Neural crest cell (in vitro differentiated cells): ENCODE results near the gene CAPN9. TPM values are rescaled to one million over a fixed set of nuclear protein-coding genes. Genes with fewer than 3 reads are reported as not detected.

ENCODE experiments used
- DNase-seq: peaks from one replicate; pipeline ENCODE4 v3.0.0; 2021; ENCODE audit warnings: low read depth, mixed read lengths, low spot score
- H3K27ac Mint-ChIP-seq: one replicate; pipeline ENCODE4 v1.8.0; 2021; ENCODE audit warnings: mild to moderate bottlenecking, mixed read lengths; ENCODE audit not compliant: unreplicated experiment
- H3K27me3 Mint-ChIP-seq: 2 replicates; pipeline ENCODE4 v1.8.0; 2021; ENCODE audit warnings: low read depth, mild to moderate bottlenecking, mixed read lengths
- H3K36me3 Mint-ChIP-seq: 2 replicates; pipeline ENCODE4 v1.8.0; 2021; ENCODE audit warnings: low read depth, mild to moderate bottlenecking, mixed read lengths
- H3K4me1 Mint-ChIP-seq: 2 replicates; pipeline ENCODE4 v1.8.0; 2021; ENCODE audit warnings: mixed read lengths
- H3K4me3 Mint-ChIP-seq: one replicate; pipeline ENCODE4 v1.8.0; 2021; ENCODE audit warnings: mild to moderate bottlenecking, mixed read lengths
- H3K9me3 Mint-ChIP-seq: 2 replicates; pipeline ENCODE4 v1.8.0; 2021; ENCODE audit warnings: mixed read lengths
- CTCF ChIP-seq: fragments of 200-600 bp; sonication (generic); conservative IDR thresholded peaks from 2 replicates; pipeline ENCODE4 v1.5.0; 2021; ENCODE audit warnings: antibody characterized with exemption, mild to moderate bottlenecking
- total RNA-seq: library from RNA; stranded (reverse); gene quantifications from 2 replicates; pipeline ENCODE4 v1.2.1, GENCODE V29; 2021

Gene CAPN9
- total RNA-seq, 1 donor from 2014 or later: 4.0 TPM

- H3K4me3 Mint-ChIP-seq: no peak overlapping the region
- no peaks in the 10 kb centered on the region for H3K27me3 Mint-ChIP-seq
- peak overlapping the region; percentile 28 for H3K27ac Mint-ChIP-seq
These were observed 42.8 kb downstream of the CAPN9 start for GRCh38 chr1:230790026-230790425.

GRCh38 chr1:230791986-230792564 lies 44.9 kb downstream of the CAPN9 start:
- no peak overlapping the region for H3K4me3 Mint-ChIP-seq
- no peaks in the 10 kb centered on the region for H3K27me3 Mint-ChIP-seq
- H3K4me1 Mint-ChIP-seq: peaks cover 11% of the 10 kb centered on the region
- TF ChIP-seq CTCF: no peak
- no peak for DNase-seq
- no peaks in the 10 kb centered on the region for H3K9me3 Mint-ChIP-seq
- no peaks in the 10 kb centered on the region for H3K36me3 Mint-ChIP-seq
- H3K27ac Mint-ChIP-seq: peak overlapping the region; percentile 90

More at GRCh38 chr1:230790026-230790425, 42.8 kb downstream of the CAPN9 start:
- DNase-seq: no peak
- H3K9me3 Mint-ChIP-seq: peaks cover 5% of the 10 kb centered on the region
- H3K4me1 Mint-ChIP-seq: peaks cover 32% of the 10 kb centered on the region
- no peaks in the 10 kb centered on the region for H3K36me3 Mint-ChIP-seq
- TF ChIP-seq CTCF: no peak

- peaks cover 11% of the 10 kb centered on the region for H3K4me1 Mint-ChIP-seq
- TF ChIP-seq CTCF: peak; percentile 39
- DNase-seq: no peak
- no peaks in the 10 kb centered on the region for H3K9me3 Mint-ChIP-seq
- no peak overlapping the region for H3K4me3 Mint-ChIP-seq
- no peaks in the 10 kb centered on the region for H3K27me3 Mint-ChIP-seq
- no peak overlapping the region for H3K27ac Mint-ChIP-seq
- no peaks in the 10 kb centered on the region for H3K36me3 Mint-ChIP-seq
These were observed 45.7 kb downstream of the CAPN9 start for GRCh38 chr1:230792691-230793462.

GRCh38 chr1:230793463-230793745 lies 46.2 kb downstream of the CAPN9 start:
- Mint-ChIP-seq H3K27ac (no peak overlapping the region), H3K9me3 (no peaks in the 10 kb centered on the region), H3K4me3 (no peak overlapping the region), H3K4me1 (peaks cover 14% of the 10 kb centered on the region), H3K27me3 (no peaks in the 10 kb centered on the region), H3K36me3 (no peaks in the 10 kb centered on the region)
- no peak for TF ChIP-seq CTCF
- no peak for DNase-seq

GRCh38 chr1:230794431-230794830 lies 47.2 kb downstream of the CAPN9 start:
- H3K27me3 Mint-ChIP-seq: no peaks in the 10 kb centered on the region
- H3K4me3 Mint-ChIP-seq: no peak overlapping the region
- H3K9me3 Mint-ChIP-seq: no peaks in the 10 kb centered on the region
- no peaks in the 10 kb centered on the region for H3K36me3 Mint-ChIP-seq
- peaks cover 20% of the 10 kb centered on the region for H3K4me1 Mint-ChIP-seq
- H3K27ac Mint-ChIP-seq: no peak overlapping the region
- DNase-seq: no peak
- TF ChIP-seq CTCF: no peak
